Sigmoid colon (tissue), 7 donors: ENCODE data around the gene ARHGEF10L. TPM values are rescaled to one million over a fixed set of nuclear protein-coding genes. Genes with fewer than 3 reads are reported as not detected.

Source experiments
- DNase-seq: peaks from one replicate; pipeline ENCODE4 v3.0.0-alpha.2; 2019
- H3K27ac ChIP-seq, 4 donors: fragments of 200-600 bp; sonication (generic); one replicate each; pipeline ENCODE4 v1.5.1; 2016 to 2019; ENCODE audit warnings: mild to moderate bottlenecking in 1 of 4
- H3K27me3 ChIP-seq, 3 donors: fragments of 200-600 bp; sonication (generic); one replicate each; pipeline ENCODE4 v1.5.1; 2019; ENCODE audit warnings: mild to moderate bottlenecking in 1 of 3
- H3K36me3 ChIP-seq, 4 donors: fragments of 200-600 bp; sonication (generic); one replicate each; pipeline ENCODE4 v1.5.1; 2016 to 2019
- H3K4me1 ChIP-seq, 4 donors: fragments of 200-600 bp; sonication (generic); one replicate each; pipeline ENCODE4 v1.5.1; 2017 to 2019
- H3K4me3 ChIP-seq, 4 donors: fragments of 200-600 bp; sonication (generic); one replicate each; pipeline ENCODE4 v1.5.1; 2017 to 2019; ENCODE audit warnings: mild to moderate bottlenecking in 2 of 4, moderate library complexity in 1 of 4
- H3K9me3 ChIP-seq, 4 donors: fragments of 200-600 bp in 3 of 4; sonication (generic) in 3 of 4; one replicate each; pipeline versions ENCODE4 v1.5.1 to v1.6.1; 2013 to 2019
- EP300 ChIP-seq, 4 donors: sonication (generic); formaldehyde crosslinking; IDR thresholded peaks; one replicate each; pipeline ENCODE4 v1.6.1; 2017; ENCODE audit warnings: antibody characterized with exemption in 4 of 4
- POLR2A ChIP-seq, 2 donors: fragments of 450-650 bp; IDR thresholded peaks; one replicate each; pipeline ENCODE4 v1.6.1; 2016; ENCODE audit warnings: antibody characterized with exemption in 2 of 2, mild to moderate bottlenecking in 2 of 2, moderate library complexity in 2 of 2
- POLR2AphosphoS5 ChIP-seq, 4 donors: sonication (generic); formaldehyde crosslinking; IDR thresholded peaks; one replicate each; pipeline ENCODE4 v1.6.1; 2017; ENCODE audit warnings: antibody characterized with exemption in 4 of 4
- WGBS, 2 donors: extraction: QIAGEN DNeasy Blood & Tissue Kit; methylation state at CpG; one replicate each; pipeline ENCODE4 v1.1.7; 2013; 5-methylcytosine and 5-hydroxymethylcytosine counted together
- intact Hi-C: fragments of 100-400 bp; cut with DNase I; formaldehyde crosslinking; loops from one replicate; pipeline ENCODE4 v1.15.1; 2023
- polyA plus RNA-seq, 3 donors: library from polyadenylated mRNA; stranded (reverse); fragments of 200-250 nt; gene quantifications; one replicate each; pipeline ENCODE4 v1.2.3, GENCODE V29; 2013
- total RNA-seq, 4 donors: library from RNA; depleted of rRNA; stranded (reverse); fragments of >200 nt; gene quantifications; one replicate each; pipeline ENCODE4 v1.1.0, GENCODE V29; 2016
- TF ChIP-seq, protein P1 (sequence below), 4 experiments: fragments of 450-650 bp in 3 of 4; fragments of 200-600 bp in 1 of 4; IDR thresholded peaks; one replicate each; pipeline ENCODE4 v1.5.1; 2016 to 2019; ENCODE audit warnings: antibody characterized with exemption in 4 of 4, mild to moderate bottlenecking in 3 of 4, moderate library complexity in 2 of 4
- donor health status: healthy with polysubstance abuse.
- donor health status: Bipolar disorder and iron deficiency.
- donor health status: healthy.

The ARHGEF10L gene
- total and polyA plus RNA-seq, 7 donors = 25.0 to 76.2 (median 33.0) TPM

DNA sequence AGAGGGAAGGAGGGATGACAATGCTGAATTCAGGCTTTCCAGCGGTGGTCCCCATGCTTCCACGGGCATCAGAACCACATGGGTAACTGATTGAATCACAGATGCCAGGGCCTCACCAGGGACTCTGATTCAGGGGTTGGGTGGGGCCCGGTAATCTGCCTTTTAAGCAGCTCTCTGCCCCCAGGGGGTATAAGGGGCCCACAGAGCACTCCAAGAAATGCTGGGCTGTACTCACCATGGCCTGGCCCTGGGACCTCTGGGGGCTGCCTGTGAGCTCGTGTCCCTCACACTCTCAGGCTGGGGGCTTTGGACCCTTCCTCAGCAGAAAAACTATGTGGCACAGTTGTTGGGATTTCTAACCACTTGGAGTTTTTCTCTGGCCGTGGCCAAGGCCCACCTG, 70.6 kb downstream of the ARHGEF10L start:
- peak overlapping the region in 1 of 4 donors; percentile 67 for H3K27ac ChIP-seq
- no peaks in the 10 kb centered on the region for H3K27me3 ChIP-seq
- peaks cover 0 to 32% (median 18%) of the 10 kb centered on the region in 4 donors for H3K4me1 ChIP-seq
- no peak for DNase-seq
- peaks cover 0 to 33% (median 5%) of the 10 kb centered on the region in 4 donors for H3K36me3 ChIP-seq
- intact Hi-C loops = no loop called here
- 82 to 85% methylated on average over 5 of the region's 5 CpGs for WGBS, 2 donors
- no peaks in the 10 kb centered on the region for H3K9me3 ChIP-seq
- no peak for TF ChIP-seq POLR2A (IDR thresholded peaks at IDR 0.05)
- TF ChIP-seq, protein P1, sequence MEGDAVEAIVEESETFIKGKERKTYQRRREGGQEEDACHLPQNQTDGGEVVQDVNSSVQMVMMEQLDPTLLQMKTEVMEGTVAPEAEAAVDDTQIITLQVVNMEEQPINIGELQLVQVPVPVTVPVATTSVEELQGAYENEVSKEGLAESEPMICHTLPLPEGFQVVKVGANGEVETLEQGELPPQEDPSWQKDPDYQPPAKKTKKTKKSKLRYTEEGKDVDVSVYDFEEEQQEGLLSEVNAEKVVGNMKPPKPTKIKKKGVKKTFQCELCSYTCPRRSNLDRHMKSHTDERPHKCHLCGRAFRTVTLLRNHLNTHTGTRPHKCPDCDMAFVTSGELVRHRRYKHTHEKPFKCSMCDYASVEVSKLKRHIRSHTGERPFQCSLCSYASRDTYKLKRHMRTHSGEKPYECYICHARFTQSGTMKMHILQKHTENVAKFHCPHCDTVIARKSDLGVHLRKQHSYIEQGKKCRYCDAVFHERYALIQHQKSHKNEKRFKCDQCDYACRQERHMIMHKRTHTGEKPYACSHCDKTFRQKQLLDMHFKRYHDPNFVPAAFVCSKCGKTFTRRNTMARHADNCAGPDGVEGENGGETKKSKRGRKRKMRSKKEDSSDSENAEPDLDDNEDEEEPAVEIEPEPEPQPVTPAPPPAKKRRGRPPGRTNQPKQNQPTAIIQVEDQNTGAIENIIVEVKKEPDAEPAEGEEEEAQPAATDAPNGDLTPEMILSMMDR (IDR thresholded peaks at IDR 0.05) = no peak
- no peak for TF ChIP-seq EP300 (IDR thresholded peaks at IDR 0.05)
- no peak for TF ChIP-seq POLR2AphosphoS5 (IDR thresholded peaks at IDR 0.05)
- H3K4me3 ChIP-seq = no peak overlapping the region

DNA sequence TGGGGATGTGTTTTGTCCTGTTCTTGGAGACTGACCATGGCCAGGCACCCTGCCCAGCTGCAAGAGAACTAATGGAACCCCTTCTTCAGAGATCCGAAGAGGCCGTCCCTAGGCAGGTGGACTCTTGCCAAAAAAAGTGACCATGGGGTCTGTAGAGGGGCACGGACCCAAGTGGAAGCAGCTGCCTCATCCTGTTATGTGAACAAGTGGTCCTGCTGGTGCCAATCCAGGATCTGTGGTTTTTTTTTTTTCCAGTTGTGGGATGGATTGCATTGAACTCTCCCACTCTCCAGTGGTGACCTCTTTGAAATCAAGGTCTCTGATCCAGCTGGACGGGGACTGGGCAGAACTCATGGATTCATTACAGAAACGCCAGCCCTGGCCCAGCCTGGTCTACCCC, 71.2 kb downstream of the ARHGEF10L start:
- intact Hi-C loops = no loop called here
- no peak for DNase-seq
- H3K27ac ChIP-seq = no peak overlapping the region

DNA sequence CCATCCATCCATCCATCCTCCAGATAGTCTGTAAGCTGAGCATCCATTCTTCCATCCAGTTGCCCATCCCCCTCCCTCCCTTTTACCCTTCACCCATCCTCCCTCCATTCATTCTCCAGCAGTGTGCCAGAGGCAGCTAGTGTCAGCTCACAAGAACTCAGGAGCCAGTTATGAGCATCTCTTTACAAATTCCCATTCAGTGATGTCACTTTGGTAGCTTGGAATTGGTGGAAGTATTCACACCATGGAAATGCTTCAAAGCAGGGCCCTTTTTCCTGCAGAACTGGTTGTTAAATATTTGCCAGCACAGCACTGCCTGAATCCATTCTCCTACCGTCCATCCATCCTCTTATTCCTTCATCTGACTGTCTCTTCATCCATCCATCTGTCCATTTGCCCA, 72.5 kb downstream of the ARHGEF10L start:
- intact Hi-C loops = no loop called here
- 57 to 84% methylated on average over 1 of the region's 1 CpG for WGBS, 2 donors
- Histone ChIP-seq H3K9me3 (no peaks in the 10 kb centered on the region), H3K27ac (no peak overlapping the region), H3K36me3 (peaks cover 0 to 41% (median 5%) of the 10 kb centered on the region in 4 donors), H3K4me1 (peaks cover 0 to 14% (median under 1%) of the 10 kb centered on the region in 4 donors), H3K27me3 (no peaks in the 10 kb centered on the region), H3K4me3 (no peak overlapping the region)
- TF ChIP-seq, protein P1 (IDR thresholded peaks at IDR 0.05) = no peak
- TF ChIP-seq EP300 (IDR thresholded peaks at IDR 0.05) (no peak), POLR2AphosphoS5 (IDR thresholded peaks at IDR 0.05) (no peak), POLR2A (IDR thresholded peaks at IDR 0.05) (no peak)
- no peak for DNase-seq

More for the DNA sequence above, 71.2 kb downstream of the ARHGEF10L start:
- H3K36me3 ChIP-seq = peaks cover 0 to 33% (median 5%) of the 10 kb centered on the region in 4 donors
- H3K27me3 ChIP-seq = no peaks in the 10 kb centered on the region
- TF ChIP-seq, protein P1 (IDR thresholded peaks at IDR 0.05) = no peak
- TF ChIP-seq POLR2A (IDR thresholded peaks at IDR 0.05) (no peak), EP300 (IDR thresholded peaks at IDR 0.05) (no peak), POLR2AphosphoS5 (IDR thresholded peaks at IDR 0.05) (no peak)
- H3K4me1 ChIP-seq = peaks cover 0 to 26% (median 12%) of the 10 kb centered on the region in 4 donors
- H3K4me3 ChIP-seq = no peak overlapping the region
- WGBS, 2 donors = 77% methylated on average over 5 of the region's 5 CpGs
- H3K9me3 ChIP-seq = no peaks in the 10 kb centered on the region

DNA sequence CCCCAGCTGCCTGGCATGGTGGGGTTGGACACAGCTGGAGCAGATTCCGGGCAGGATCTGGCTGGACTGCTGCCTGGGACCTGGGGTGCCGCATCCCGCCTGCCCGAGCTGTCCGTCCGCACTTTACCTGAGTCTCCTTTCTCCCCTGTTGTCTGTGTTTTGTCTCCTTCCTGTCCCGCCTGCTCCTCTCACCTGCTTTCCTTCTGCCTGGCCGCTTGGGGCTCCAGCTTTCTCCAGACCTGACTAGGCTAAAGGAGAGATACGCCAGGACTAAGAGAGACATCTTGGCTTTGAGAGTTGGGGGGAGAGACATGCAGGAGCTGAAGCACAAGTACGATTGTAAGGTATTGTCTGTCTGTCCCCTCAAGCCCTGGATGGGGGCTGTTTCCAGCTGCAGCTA, 73.3 kb downstream of the ARHGEF10L start:
- no peaks in the 10 kb centered on the region for H3K27me3 ChIP-seq
- peaks cover 0 to 39% (median under 1%) of the 10 kb centered on the region in 4 donors for H3K36me3 ChIP-seq
- 89 to 90% methylated on average over 10 of the region's 10 CpGs for WGBS, 2 donors
- intact Hi-C loops = no loop called here
- no peaks in the 10 kb centered on the region for H3K9me3 ChIP-seq
- TF ChIP-seq, protein P1 (IDR thresholded peaks at IDR 0.05) = no peak
- no peak for TF ChIP-seq POLR2A (IDR thresholded peaks at IDR 0.05)
- no peak for TF ChIP-seq EP300 (IDR thresholded peaks at IDR 0.05)
- no peak for TF ChIP-seq POLR2AphosphoS5 (IDR thresholded peaks at IDR 0.05)
- peaks cover 0 to 22% (median 8%) of the 10 kb centered on the region in 4 donors for H3K4me1 ChIP-seq
- no peak overlapping the region for H3K4me3 ChIP-seq
- no peak overlapping the region for H3K27ac ChIP-seq
- no peak for DNase-seq

DNA sequence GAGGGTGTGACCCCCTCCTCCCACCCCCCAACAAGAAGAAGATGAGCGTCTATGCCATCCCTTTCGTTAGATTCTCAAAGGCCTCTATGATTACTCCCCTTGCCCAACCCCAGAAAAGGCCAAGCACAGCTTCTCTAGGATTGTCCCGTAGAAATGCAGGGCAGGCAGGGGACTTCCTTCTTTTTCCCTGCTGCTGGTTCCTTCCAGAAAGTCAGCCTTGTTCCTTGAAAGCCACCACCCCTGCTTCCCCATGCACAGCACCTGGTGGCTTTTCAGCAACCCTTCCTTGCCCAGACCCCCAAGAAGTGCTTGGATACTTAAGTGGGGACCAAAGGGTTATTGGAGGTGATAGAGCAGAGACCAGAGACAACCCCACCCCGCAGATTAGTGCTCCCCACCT, 75.1 kb downstream of the ARHGEF10L start:
- intact Hi-C loops = no loop called here
- Histone ChIP-seq H3K27me3 (no peaks in the 10 kb centered on the region), H3K9me3 (no peaks in the 10 kb centered on the region), H3K36me3 (peaks cover 0 to 33% (median 0%) of the 10 kb centered on the region in 4 donors), H3K27ac (peak overlapping the region in 1 of 4 donors; percentile 92), H3K4me1 (peaks cover 0 to 39% (median 25%) of the 10 kb centered on the region in 4 donors), H3K4me3 (no peak overlapping the region)
- DNase-seq = no peak
- 77 to 83% methylated on average over 4 of the region's 4 CpGs for WGBS, 2 donors
- TF ChIP-seq POLR2AphosphoS5 (IDR thresholded peaks at IDR 0.05) (no peak), POLR2A (IDR thresholded peaks at IDR 0.05) (no peak), EP300 (IDR thresholded peaks at IDR 0.05) (no peak)
- TF ChIP-seq, protein P1 (IDR thresholded peaks at IDR 0.05) = no peak
